Heart left ventricle (tissue), 16 donors: ENCODE measurements around the gene CCDC60. TPM values are rescaled to one million over a fixed set of nuclear protein-coding genes. Genes with fewer than 3 reads are reported as not detected.
"Not testable (repeated sequence)": the region's sequence is repeated elsewhere in the genome, so short reads cannot be mapped to it uniquely, and the experiment has no call there.

Experiments used
- ATAC-seq, 4 donors: fragments of 200-7000 bp; cut with Tn5 transposase; one replicate each; pipeline ENCODE4 v1.9.1; 2020 to 2022; ENCODE audit warnings: moderate library complexity in 4 of 4, mild to moderate bottlenecking in 3 of 4, moderate number of reproducible peaks in 1 of 4
- DNase-seq, 5 donors: peaks; one replicate each; pipeline ENCODE4 v3.0.0-alpha.2; 2020
- H3K27ac ChIP-seq, 12 donors: fragments of 200-600 bp; sonication (generic) in 4 of 12; one replicate each; pipeline versions ENCODE4 v1.5.0 to v1.8.0; 2016 to 2022; ENCODE audit warnings: mild to moderate bottlenecking in 2 of 12
- H3K27me3 ChIP-seq, 9 donors: fragments of 200-600 bp; sonication (generic) in 2 of 9; one replicate each; pipeline versions ENCODE4 v1.5.1 to v1.8.0; 2016 to 2022; ENCODE audit warnings: mild to moderate bottlenecking in 3 of 9
- H3K36me3 ChIP-seq, 9 donors: fragments of 200-600 bp; sonication (generic) in 2 of 9; one replicate each; pipeline versions ENCODE4 v1.5.0 to v1.8.0; 2018 to 2022; ENCODE audit warnings: mild to moderate bottlenecking in 2 of 9
- H3K4me1 ChIP-seq, 12 donors: fragments of 200-600 bp; sonication (generic) in 4 of 12; one replicate each; pipeline versions ENCODE4 v1.5.0 to v1.8.0; 2016 to 2022; ENCODE audit warnings: mild to moderate bottlenecking in 3 of 12
- H3K4me3 ChIP-seq, 12 donors: fragments of 200-600 bp; sonication (generic) in 4 of 12; one replicate each; pipeline versions ENCODE4 v1.5.0 to v1.8.0; 2017 to 2022; ENCODE audit warnings: mild to moderate bottlenecking in 9 of 12, moderate library complexity in 4 of 12
- H3K9me3 ChIP-seq, 12 donors: fragments of 200-600 bp; sonication (generic) in 4 of 12; one replicate each; pipeline versions ENCODE4 v1.5.0 to v1.8.0; 2016 to 2022; ENCODE audit warnings: mild to moderate bottlenecking in 1 of 12
- POLR2A ChIP-seq, 2 donors: fragments of 450-650 bp; IDR thresholded peaks; one replicate each; pipeline ENCODE4 v1.6.1; 2017; ENCODE audit warnings: antibody characterized with exemption in 2 of 2, mild to moderate bottlenecking in 2 of 2, moderate library complexity in 2 of 2
- WGBS, 4 donors: extraction: QIAGEN DNeasy Blood & Tissue Kit in 2 of 4; methylation state at CpG; one replicate each; pipeline versions ENCODE4 v1.1.5 to v1.1.7; 2013 to 2018; 5-methylcytosine and 5-hydroxymethylcytosine counted together
- intact Hi-C, 10 donors: fragments of 100-400 bp; cut with DNase I; formaldehyde crosslinking; loops; one replicate each; pipeline versions ENCODE4 v1.11.1 to v1.14.2; 2022
- polyA plus RNA-seq, 2 donors: library from polyadenylated mRNA; stranded (reverse); fragments of 200-250 nt; gene quantifications; one replicate each; pipeline ENCODE4 v1.2.3, GENCODE V29; 2013
- total RNA-seq, 9 donors: library from RNA; depleted of rRNA in 2 of 9; stranded (reverse); fragments of >200 nt in 2 of 9; fragmentation: NEBNext Ultra II Directional in 3 of 9; extraction: Animal tissue kit (Norgen Biotek cat#: 25700) in 3 of 9; gene quantifications; one replicate each; pipeline versions ENCODE4 v1.1.0 to v1.2.4, GENCODE V29; 2016 to 2023
- TF ChIP-seq, protein P1 (sequence below), 12 donors: fragments of 200-600 bp; sonication (generic) in 4 of 12; IDR thresholded peaks; one replicate each; pipeline versions ENCODE4 v1.5.0 to v1.8.0; 2018 to 2022; ENCODE audit warnings: antibody characterized with exemption in 12 of 12, mild to moderate bottlenecking in 5 of 12
- donor health status: ischemic (EF 13 %, LVEDD 7.1; RV severe dilation, severe dysfunction).
- donor health status: healthy with polysubstance abuse.
- donor health status: DM: no; HTN: yes; CAD: no.
- donor health status: DM: no; HTN: no; CAD: no.
- donor health status: ischemic (EF 25% LVEDD 6.9; RV normal size, moderate dysfunction).
- donor health status: ischemic (EF 25% LVEDD 5.7; RV mildly dilated, moderate dysfunction).
- donor health status: healthy.
- donor health status: DM: yes; HTN: yes; CAD: no.
- donor health status: ischemic (EF 35%, LVEDD 5.7; RV mildly dilated, moderate dysfunction).
- donor health status: nonischemic (EF 11% LVEDD 7.7; RV severe dilation, severe dysfunction).
- donor health status: DM: yes; HTN: yes; CAD: no.
- donor health status: PGD.
- donor health status: ischemic (EF 29% LVEDD 5.4; RV normal size, mild dysfunction).
- donor health status: nonischemic (EF 23%, LVEDD 6.1; RV moderate dilation, normal function).

The CCDC60 gene
- total and polyA plus RNA-seq, 11 donors, result not detected

- Histone ChIP-seq H3K4me3 (no peak overlapping the region), H3K9me3 (peaks cover 0 to 13% (median 0%) of the 10 kb centered on the region in 12 donors), H3K27me3 (no peaks in the 10 kb centered on the region), H3K36me3 (no peaks in the 10 kb centered on the region), H3K27ac (no peak overlapping the region), H3K4me1 (no peaks in the 10 kb centered on the region)
- no peak for DNase-seq
- WGBS, 4 donors, result 79 to 85% (median 82%) methylated on average over 4 of the region's 4 CpGs
- TF ChIP-seq, protein P1, sequence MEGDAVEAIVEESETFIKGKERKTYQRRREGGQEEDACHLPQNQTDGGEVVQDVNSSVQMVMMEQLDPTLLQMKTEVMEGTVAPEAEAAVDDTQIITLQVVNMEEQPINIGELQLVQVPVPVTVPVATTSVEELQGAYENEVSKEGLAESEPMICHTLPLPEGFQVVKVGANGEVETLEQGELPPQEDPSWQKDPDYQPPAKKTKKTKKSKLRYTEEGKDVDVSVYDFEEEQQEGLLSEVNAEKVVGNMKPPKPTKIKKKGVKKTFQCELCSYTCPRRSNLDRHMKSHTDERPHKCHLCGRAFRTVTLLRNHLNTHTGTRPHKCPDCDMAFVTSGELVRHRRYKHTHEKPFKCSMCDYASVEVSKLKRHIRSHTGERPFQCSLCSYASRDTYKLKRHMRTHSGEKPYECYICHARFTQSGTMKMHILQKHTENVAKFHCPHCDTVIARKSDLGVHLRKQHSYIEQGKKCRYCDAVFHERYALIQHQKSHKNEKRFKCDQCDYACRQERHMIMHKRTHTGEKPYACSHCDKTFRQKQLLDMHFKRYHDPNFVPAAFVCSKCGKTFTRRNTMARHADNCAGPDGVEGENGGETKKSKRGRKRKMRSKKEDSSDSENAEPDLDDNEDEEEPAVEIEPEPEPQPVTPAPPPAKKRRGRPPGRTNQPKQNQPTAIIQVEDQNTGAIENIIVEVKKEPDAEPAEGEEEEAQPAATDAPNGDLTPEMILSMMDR (IDR thresholded peaks at IDR 0.05), result no peak
- no peak for TF ChIP-seq POLR2A (IDR thresholded peaks at IDR 0.05)
- intact Hi-C loops, result no loop called here
- no peak for ATAC-seq
These were observed 19.6 kb downstream of the CCDC60 start for GRCh38 chr12:119354172-119354571.

DNA sequence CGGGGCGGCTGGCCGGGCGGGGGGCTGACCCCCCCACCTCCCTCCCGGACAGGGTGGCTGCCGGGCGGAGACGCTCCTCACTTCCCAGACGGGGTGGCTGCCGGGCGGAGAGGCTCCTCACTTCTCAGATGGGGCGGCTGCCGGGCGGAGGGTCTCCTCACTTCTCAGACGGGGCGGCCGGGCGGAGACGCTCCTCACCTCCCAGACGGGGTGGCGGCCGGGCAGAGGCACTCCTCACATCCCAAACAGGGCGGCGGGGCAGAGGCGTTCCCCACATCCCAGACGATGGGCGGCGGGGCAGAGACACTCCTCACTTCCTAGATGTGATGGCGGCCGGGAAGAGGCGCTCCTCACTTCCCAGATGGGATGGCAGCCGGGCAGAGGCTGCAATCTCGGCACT lies 25.8 kb downstream of the CCDC60 start:
- ATAC-seq, H3K27ac ChIP-seq, intact Hi-C loops, DNase-seq, H3K4me1 ChIP-seq, H3K4me3 ChIP-seq, H3K9me3 ChIP-seq, H3K27me3 ChIP-seq, H3K36me3 ChIP-seq: not testable (repeated sequence)
- 94 to 99% (median 96%) methylated on average over 17 to 32 of the region's 33 CpGs for WGBS, 4 donors

- DNase-seq, result no peak
- TF ChIP-seq POLR2A (IDR thresholded peaks at IDR 0.05), result no peak
- TF ChIP-seq, protein P1 (IDR thresholded peaks at IDR 0.05), result no peak
- Histone ChIP-seq H3K36me3 (no peaks in the 10 kb centered on the region), H3K4me3 (no peak overlapping the region), H3K27me3 (no peaks in the 10 kb centered on the region), H3K4me1 (no peaks in the 10 kb centered on the region), H3K27ac (no peak overlapping the region), H3K9me3 (peaks cover 0 to 2% (median 0%) of the 10 kb centered on the region in 12 donors)
- intact Hi-C loops, result no loop called here
- 83 to 88% (median 87%) methylated on average over 4 of the region's 4 CpGs for WGBS, 4 donors
- no peak for ATAC-seq
These were observed 28.5 kb downstream of the CCDC60 start for GRCh38 chr12:119363037-119363436.

GRCh38 chr12:119363490-119363889 lies 29.0 kb downstream of the CCDC60 start:
- no peak for ATAC-seq
- Histone ChIP-seq H3K4me1 (no peaks in the 10 kb centered on the region), H3K36me3 (no peaks in the 10 kb centered on the region), H3K9me3 (peaks cover 0 to 1% (median 0%) of the 10 kb centered on the region in 12 donors), H3K27ac (no peak overlapping the region), H3K27me3 (no peaks in the 10 kb centered on the region), H3K4me3 (no peak overlapping the region)
- TF ChIP-seq, protein P1 (IDR thresholded peaks at IDR 0.05), result no peak
- no peak for TF ChIP-seq POLR2A (IDR thresholded peaks at IDR 0.05)
- WGBS, 4 donors, result 69 to 88% (median 72%) methylated on average over 1 of the region's 1 CpG
- DNase-seq, result no peak
- intact Hi-C loops, result no loop called here

DNA sequence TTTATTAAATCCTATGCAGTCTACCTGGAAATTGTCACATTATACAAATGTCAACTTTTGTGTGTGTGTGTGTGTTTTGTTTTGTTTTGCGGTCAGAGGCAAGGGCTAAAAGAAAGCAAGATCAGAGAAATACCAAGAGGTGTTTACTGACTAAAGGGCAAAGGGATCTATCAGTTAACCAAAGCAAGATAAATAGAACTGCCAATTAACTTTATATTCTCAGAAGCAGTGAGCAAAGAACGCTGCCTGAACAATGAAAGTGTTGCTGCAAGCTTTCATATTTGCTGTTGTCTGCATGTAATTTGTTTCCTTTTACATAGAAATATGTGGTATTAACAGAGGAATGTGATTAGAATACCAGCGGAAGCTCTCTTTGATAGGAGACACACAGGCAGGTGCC lies 30.9 kb downstream of the CCDC60 start:
- TF ChIP-seq, protein P1 (IDR thresholded peaks at IDR 0.05), result no peak
- TF ChIP-seq POLR2A (IDR thresholded peaks at IDR 0.05), result no peak
- DNase-seq (no peak), ATAC-seq (no peak)
- no peaks in the 10 kb centered on the region for H3K27me3 ChIP-seq
- H3K27ac ChIP-seq, result no peak overlapping the region
- intact Hi-C loops, result no loop called here
- WGBS, 4 donors, result 61 to 81% (median 72%) methylated on average over 3 of the region's 3 CpGs
- no peaks in the 10 kb centered on the region for H3K9me3 ChIP-seq
- H3K4me3 ChIP-seq, result no peak overlapping the region
- H3K4me1 ChIP-seq, result peaks cover 0 to 4% (median 0%) of the 10 kb centered on the region in 12 donors
- H3K36me3 ChIP-seq, result no peaks in the 10 kb centered on the region
